Hepatocyte (in vitro differentiated cells): ENCODE data around the gene PLEKHA6.

Source experiments
- EZH2phosphoT487 ChIP-seq: fragments of 200-600 bp; sonication (generic); IDR thresholded peaks from one replicate; pipeline ENCODE4 v1.6.1; 2018; ENCODE audit warnings: antibody characterized with exemption, mild to moderate bottlenecking, low read depth, moderate library complexity; ENCODE audit not compliant: unreplicated experiment, severe bottlenecking
- TF ChIP-seq, protein P1 (sequence below): fragments of 200-600 bp; sonication (generic); IDR thresholded peaks from 2 replicates; pipeline ENCODE4 v1.5.1; 2016; ENCODE audit warnings: antibody characterized with exemption, mild to moderate bottlenecking; ENCODE audit not compliant: poor library complexity

DNA sequence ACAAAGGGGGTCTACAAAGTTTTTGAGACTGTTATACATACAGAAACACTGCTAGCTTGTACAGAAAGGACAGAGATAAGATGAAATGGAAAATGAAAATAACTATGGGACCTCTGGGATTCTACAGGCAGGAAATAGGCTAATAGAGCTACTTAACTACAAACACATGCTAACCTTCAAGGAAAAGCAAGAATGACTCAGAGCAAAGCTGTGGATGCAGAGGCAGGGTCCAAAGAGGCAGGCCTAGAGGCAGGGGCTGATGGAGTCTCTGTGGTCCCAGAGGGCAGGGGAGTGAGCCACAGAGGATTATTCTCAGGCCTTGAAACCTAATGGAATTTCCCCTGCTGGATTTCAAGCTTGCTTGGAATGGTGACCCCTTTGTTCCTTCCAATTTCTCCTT is 127.2 kb downstream of the PLEKHA6 start:
- TF ChIP-seq, protein P1, sequence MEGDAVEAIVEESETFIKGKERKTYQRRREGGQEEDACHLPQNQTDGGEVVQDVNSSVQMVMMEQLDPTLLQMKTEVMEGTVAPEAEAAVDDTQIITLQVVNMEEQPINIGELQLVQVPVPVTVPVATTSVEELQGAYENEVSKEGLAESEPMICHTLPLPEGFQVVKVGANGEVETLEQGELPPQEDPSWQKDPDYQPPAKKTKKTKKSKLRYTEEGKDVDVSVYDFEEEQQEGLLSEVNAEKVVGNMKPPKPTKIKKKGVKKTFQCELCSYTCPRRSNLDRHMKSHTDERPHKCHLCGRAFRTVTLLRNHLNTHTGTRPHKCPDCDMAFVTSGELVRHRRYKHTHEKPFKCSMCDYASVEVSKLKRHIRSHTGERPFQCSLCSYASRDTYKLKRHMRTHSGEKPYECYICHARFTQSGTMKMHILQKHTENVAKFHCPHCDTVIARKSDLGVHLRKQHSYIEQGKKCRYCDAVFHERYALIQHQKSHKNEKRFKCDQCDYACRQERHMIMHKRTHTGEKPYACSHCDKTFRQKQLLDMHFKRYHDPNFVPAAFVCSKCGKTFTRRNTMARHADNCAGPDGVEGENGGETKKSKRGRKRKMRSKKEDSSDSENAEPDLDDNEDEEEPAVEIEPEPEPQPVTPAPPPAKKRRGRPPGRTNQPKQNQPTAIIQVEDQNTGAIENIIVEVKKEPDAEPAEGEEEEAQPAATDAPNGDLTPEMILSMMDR = no peak
- no peak for TF ChIP-seq EZH2phosphoT487
